IMR-90 (cell line): ENCODE measurements around the gene WDR27. TPM values are rescaled to one million over a fixed set of nuclear protein-coding genes. Genes with fewer than 3 reads are reported as not detected.

Experiments
- ATAC-seq: fragments of 200-7000 bp; cut with Tn5 transposase; 2 replicates; pipeline ENCODE4 v1.9.1; 2020; ENCODE audit warnings: low read depth, mild to moderate bottlenecking, moderate library complexity
- BruUV-seq: library from RNA; stranded (reverse); fragments of 400-500 nt; replicated peaks from 2 replicates; lab custom pipeline; 2021; lab: Mats Ljungman, UMichigan
- CTCF ChIA-PET: fragments of 300-600 bp; formaldehyde crosslinking; extraction: SDS; loops from one replicate; lab custom pipeline; 2021; ENCODE audit warnings: antibody characterized with exemption; lab: Yijun Ruan, JAX
- POLR2A ChIA-PET: fragments of 300-600 bp; sonication (Branson Sonifier 250); formaldehyde crosslinking; loops from one replicate; lab custom pipeline; 2022; ENCODE audit warnings: antibody characterized with exemption; ENCODE audit not compliant: unreplicated experiment; lab: Charles Lee
- DNase-seq: peaks from one replicate; pipeline ENCODE4 v3.0.0; 2013
- H2AFZ ChIP-seq: replicated peaks from 2 replicates; pipeline ENCODE3; 2013; ENCODE audit warnings: low read length, mild to moderate bottlenecking; ENCODE audit not compliant: poor library complexity
- H2AK5ac ChIP-seq: 2 replicates; pipeline ENCODE4 v1.6.1; 2013; ENCODE audit warnings: low read depth, low read length, inconsistent platforms
- H2AK9ac ChIP-seq: replicated peaks from 2 replicates; pipeline ENCODE3; 2013; ENCODE audit warnings: mild to moderate bottlenecking, low read depth, low read length, moderate library complexity; ENCODE audit not compliant: poor library complexity
- H2BK120ac ChIP-seq: 2 replicates; pipeline ENCODE4 v1.6.1; 2013; ENCODE audit warnings: low read depth, low read length, inconsistent platforms
- H2BK15ac ChIP-seq: 3 replicates; pipeline ENCODE4 v1.6.1; 2013; ENCODE audit warnings: low read depth, low read length, inconsistent platforms
- H2BK20ac ChIP-seq: 2 replicates; pipeline ENCODE4 v1.6.1; 2013; ENCODE audit warnings: low read depth, mild to moderate bottlenecking, inconsistent platforms, low read length, moderate library complexity
- H2BK5ac ChIP-seq: 2 replicates; pipeline ENCODE4 v1.6.1; 2013; ENCODE audit warnings: mild to moderate bottlenecking, low read depth, low read length, inconsistent platforms; ENCODE audit not compliant: poor library complexity, severe bottlenecking
- H3K14ac ChIP-seq: replicated peaks from 2 replicates; pipeline ENCODE4 v1.6.1; 2013; ENCODE audit warnings: low read depth, low read length, inconsistent platforms
- H3K18ac ChIP-seq: 2 replicates; pipeline ENCODE4 v1.6.1; 2013; ENCODE audit warnings: low read depth, low read length, control low read depth
- H3K23ac ChIP-seq: 2 replicates; pipeline ENCODE4 v1.6.1; 2013; ENCODE audit warnings: low read depth, low read length, inconsistent platforms
- H3K27ac ChIP-seq: 2 replicates; pipeline ENCODE4 v1.5.1; 2013; ENCODE audit warnings: mild to moderate bottlenecking, control low read depth, low read length; ENCODE audit not compliant: insufficient read depth
- H3K27me3 ChIP-seq: 2 replicates; pipeline ENCODE4 v1.6.1; 2013; ENCODE audit warnings: low read length; ENCODE audit not compliant: control insufficient read depth, insufficient read depth
- H3K36me3 ChIP-seq: 2 replicates; pipeline ENCODE4 v1.6.1; 2013; ENCODE audit warnings: low read length, mixed read lengths; ENCODE audit not compliant: control insufficient read depth, insufficient read depth
- H3K4ac ChIP-seq: 2 replicates; pipeline ENCODE4 v1.6.1; 2013; ENCODE audit warnings: low read depth, low read length, inconsistent platforms
- H3K4me1 ChIP-seq: 2 replicates; pipeline ENCODE4 v1.6.1; 2013; ENCODE audit warnings: low read length, mixed read lengths; ENCODE audit not compliant: control insufficient read depth, insufficient read depth
- H3K4me2 ChIP-seq: 2 replicates; pipeline ENCODE4 v1.6.1; 2013; ENCODE audit warnings: low read depth, mild to moderate bottlenecking, control low read depth, low read length, moderate library complexity
- H3K4me3 ChIP-seq: 2 replicates; pipeline ENCODE4 v1.5.1; 2013; ENCODE audit warnings: low read depth, mild to moderate bottlenecking, control low read depth, low read length, moderate library complexity; ENCODE audit not compliant: insufficient read depth
- H3K56ac ChIP-seq: 2 replicates; pipeline ENCODE4 v1.6.1; 2013; ENCODE audit warnings: low read length, inconsistent platforms; ENCODE audit not compliant: insufficient read depth; ENCODE audit errors: extremely low read depth
- H3K79me1 ChIP-seq, 2 experiments: 2 replicates each; pipeline ENCODE4 v1.6.1; 2013; ENCODE audit warnings: low read length in 2 of 2, inconsistent platforms in 1 of 2, low read depth in 1 of 2
- H3K9ac ChIP-seq: 2 replicates; pipeline ENCODE4 v1.6.1; 2013; ENCODE audit warnings: low read depth, low read length, control low read depth
- H3K9me1 ChIP-seq: 2 replicates; pipeline ENCODE4 v1.6.1; 2013; ENCODE audit warnings: low read length, inconsistent platforms; ENCODE audit not compliant: insufficient read depth
- H3K9me3 ChIP-seq: 2 replicates; pipeline ENCODE4 v1.6.1; 2013; ENCODE audit warnings: low read length; ENCODE audit not compliant: control insufficient read depth, insufficient read depth
- H4K20me1 ChIP-seq: 2 replicates; pipeline ENCODE4 v1.6.1; 2013; ENCODE audit warnings: low read length, inconsistent platforms; ENCODE audit not compliant: insufficient read depth
- H4K5ac ChIP-seq: 2 replicates; pipeline ENCODE4 v1.6.1; 2013; ENCODE audit warnings: mild to moderate bottlenecking, low read depth, low read length, control low read depth
- H4K8ac ChIP-seq, 2 experiments: 2 replicates each; pipeline ENCODE4 v1.6.1; 2013; ENCODE audit warnings: low read depth in 2 of 2, low read length in 2 of 2, control low read depth in 1 of 2, inconsistent platforms in 1 of 2
- H4K91ac ChIP-seq: 2 replicates; pipeline ENCODE4 v1.6.1; 2013; ENCODE audit warnings: low read depth, low read length, inconsistent platforms; ENCODE audit not compliant: insufficient read depth
- BHLHE40 ChIP-seq: fragments of 150-350 bp; IDR thresholded peaks from 2 replicates; pipeline ENCODE4 v1.6.1; 2016; ENCODE audit warnings: mild to moderate bottlenecking, low read depth, low read length
- CEBPB ChIP-seq: IDR thresholded peaks from 2 replicates; pipeline ENCODE4 v1.6.1; 2012; ENCODE audit warnings: low read depth, low read length, improper control_type of control experiment
- CHD1 ChIP-seq: IDR thresholded peaks from 2 replicates; pipeline ENCODE4 v1.6.1; 2012; ENCODE audit warnings: low read depth, low read length, improper control_type of control experiment
- FOS ChIP-seq: fragments of 150-350 bp; IDR thresholded peaks from 2 replicates; pipeline ENCODE4 v1.6.1; 2016; ENCODE audit warnings: low read depth, low read length
- MAFK ChIP-seq: IDR thresholded peaks from 2 replicates; pipeline ENCODE4 v1.6.1; 2012; ENCODE audit warnings: low read depth, low read length, improper control_type of control experiment
- MAZ ChIP-seq: IDR thresholded peaks from 2 replicates; pipeline ENCODE4 v1.6.1; 2012; ENCODE audit warnings: low read depth, mild to moderate bottlenecking, low read length, improper control_type of control experiment, moderate library complexity, borderline replicate concordance
- MXI1 ChIP-seq: IDR thresholded peaks from 2 replicates; pipeline ENCODE4 v1.6.1; 2012; ENCODE audit warnings: low read depth, mild to moderate bottlenecking, low read length, moderate library complexity, borderline replicate concordance
- NFE2L2 ChIP-seq: fragments of 150-350 bp; IDR thresholded peaks from 2 replicates; pipeline ENCODE4 v1.6.1; 2016; ENCODE audit warnings: low read depth, mild to moderate bottlenecking, low read length
- POLR2A ChIP-seq: IDR thresholded peaks from 2 replicates; pipeline ENCODE4 v1.6.1; 2012; ENCODE audit warnings: mild to moderate bottlenecking, low read depth, low read length
- RAD21 ChIP-seq: IDR thresholded peaks from 2 replicates; pipeline ENCODE4 v1.6.1; 2012; ENCODE audit warnings: low read length, improper control_type of control experiment
- RCOR1 ChIP-seq: IDR thresholded peaks from 2 replicates; pipeline ENCODE4 v1.6.1; 2012; ENCODE audit warnings: mild to moderate bottlenecking, low read length, improper control_type of control experiment; ENCODE audit not compliant: insufficient replicate concordance
- RFX5 ChIP-seq: IDR thresholded peaks from 2 replicates; pipeline ENCODE4 v1.8.0; 2012; ENCODE audit warnings: low read depth, mild to moderate bottlenecking, low read length, moderate library complexity
- SMC3 ChIP-seq: fragments of 150-350 bp; IDR thresholded peaks from 2 replicates; pipeline ENCODE4 v1.6.1; 2016; ENCODE audit warnings: low read depth, mild to moderate bottlenecking, antibody characterized with exemption, low read length, moderate library complexity
- WGBS, 2 experiments: methylation state at CpG; one replicate each; pipeline versions ENCODE4 v1.1.5 to v1.1.7; 2013; ENCODE audit warnings: missing lambda C conversion rate in 2 of 2; ENCODE audit not compliant: insufficient read length in 1 of 2; ENCODE audit errors: extremely low coverage in 2 of 2; 5-methylcytosine and 5-hydroxymethylcytosine counted together
- dilution Hi-C: fragments of 300-500 bp; cut with HindIII; formaldehyde crosslinking; loops from one replicate; pipeline ENCODE4 v1.14.3; 2018; ENCODE audit warnings: low sequenced_read_pairs; ENCODE audit not compliant: unreplicated experiment
- in situ Hi-C: fragments of 300-500 bp; cut with MboI; formaldehyde crosslinking; loops from 3 replicates; pipeline ENCODE4 v1.14.3; 2019; ENCODE audit warnings: low sequenced_read_pairs, inconsistent platforms, mixed read lengths
- intact Hi-C: fragments of 100-400 bp; cut with micrococcal nuclease; formaldehyde crosslinking; loops from 2 replicates; pipeline ENCODE4 v1.10.0; 2022
- polyA plus RNA-seq, 3 experiments: library from polyadenylated mRNA; depleted of rRNA; stranded (reverse); fragments of >200 nt; gene quantifications; 2 replicates each; pipeline ENCODE4 v1.2.3, GENCODE V29; 2012; ENCODE audit warnings: low replicate concordance in 1 of 3
- total RNA-seq: library from RNA; depleted of rRNA; stranded (reverse); fragments of >200 nt; gene quantifications from 2 replicates; pipeline ENCODE4 v1.2.3, GENCODE V29; 2012
- TF ChIP-seq, protein P1 (sequence below): fragments of 150-350 bp; IDR thresholded peaks from 2 replicates; pipeline ENCODE4 v1.6.1; 2016; ENCODE audit warnings: low read depth, mild to moderate bottlenecking, low read length, moderate library complexity, borderline replicate concordance
- TF ChIP-seq, protein P2 (sequence below): fragments of 150-350 bp; IDR thresholded peaks from 2 replicates; pipeline ENCODE4 v1.6.1; 2017; ENCODE audit warnings: mild to moderate bottlenecking, antibody characterized with exemption, low read length, low read depth
- TF ChIP-seq, protein P3 (sequence below): conservative IDR thresholded peaks from 2 replicates; pipeline ENCODE4 v1.5.1; 2012; ENCODE audit warnings: mild to moderate bottlenecking, low read depth, low read length, improper control_type of control experiment

The WDR27 gene
- total and polyA plus RNA-seq, 2 of the 4 experiments (the other 2 are of a cell fraction), result 7.0 to 18.5 TPM

DNA sequence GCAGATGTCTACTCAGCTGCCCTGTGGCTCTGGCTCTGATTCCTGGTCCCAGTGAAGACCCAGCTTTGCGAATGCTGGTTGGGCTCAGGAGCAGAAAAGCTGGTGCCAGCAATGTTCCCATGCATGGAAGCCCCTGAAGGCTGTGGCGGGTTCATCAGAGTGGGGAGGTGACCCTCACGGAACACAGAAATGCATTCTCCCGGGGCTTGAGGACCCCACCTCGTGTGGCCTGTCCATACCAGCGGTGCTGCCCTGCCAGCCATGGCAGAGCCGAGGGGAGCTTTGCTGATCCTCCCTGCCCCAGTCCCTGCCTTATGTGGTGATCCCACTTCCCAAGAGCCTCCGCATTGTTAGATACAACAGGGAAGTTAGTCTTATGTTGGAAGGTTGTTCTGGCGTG is 290.5 kb downstream of the WDR27 start:
- Histone ChIP-seq H2BK5ac (no peak overlapping the region), H3K9ac (no peak overlapping the region), H2AK9ac (no peak overlapping the region), H2BK20ac (no peak overlapping the region), H3K79me1 (no peaks in the 10 kb centered on the region), H2BK15ac (no peak overlapping the region), H4K5ac (no peak overlapping the region), H3K4me3 (no peak overlapping the region), H3K14ac (no peak overlapping the region), H3K4me2 (no peak overlapping the region), H2BK120ac (no peak overlapping the region), H4K20me1 (no peaks in the 10 kb centered on the region), H2AK5ac (no peak overlapping the region), H3K18ac (no peak overlapping the region), H4K91ac (no peak overlapping the region), H3K9me1 (no peaks in the 10 kb centered on the region), H3K27ac (no peak overlapping the region), H3K9me3 (peaks cover 10% of the 10 kb centered on the region), H3K56ac (no peak overlapping the region), H3K36me3 (no peaks in the 10 kb centered on the region), H4K8ac (no peak overlapping the region), H2AFZ (no peak overlapping the region), H3K23ac (no peak overlapping the region), H3K27me3 (no peaks in the 10 kb centered on the region), H3K4ac (no peak overlapping the region), H3K4me1 (no peaks in the 10 kb centered on the region)
- no CpG with 5 or more reads among the region's 9 CpGs for WGBS, 2 experiments
- DNase-seq (no peak), ATAC-seq (no peak)
- dilution Hi-C loops (no loop called here), in situ Hi-C loops (no loop called here), intact Hi-C loops (no loop called here)
- BruUV-seq, result no TSS peak
- POLR2A ChIA-PET, result no interaction called here
- CTCF ChIA-PET, result no interaction called here
- TF ChIP-seq FOS, result no peak
- TF ChIP-seq MXI1, result no peak
- no peak for TF ChIP-seq SMC3
- TF ChIP-seq, protein P1, sequence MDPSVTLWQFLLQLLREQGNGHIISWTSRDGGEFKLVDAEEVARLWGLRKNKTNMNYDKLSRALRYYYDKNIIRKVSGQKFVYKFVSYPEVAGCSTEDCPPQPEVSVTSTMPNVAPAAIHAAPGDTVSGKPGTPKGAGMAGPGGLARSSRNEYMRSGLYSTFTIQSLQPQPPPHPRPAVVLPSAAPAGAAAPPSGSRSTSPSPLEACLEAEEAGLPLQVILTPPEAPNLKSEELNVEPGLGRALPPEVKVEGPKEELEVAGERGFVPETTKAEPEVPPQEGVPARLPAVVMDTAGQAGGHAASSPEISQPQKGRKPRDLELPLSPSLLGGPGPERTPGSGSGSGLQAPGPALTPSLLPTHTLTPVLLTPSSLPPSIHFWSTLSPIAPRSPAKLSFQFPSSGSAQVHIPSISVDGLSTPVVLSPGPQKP, result no peak
- TF ChIP-seq NFE2L2, result no peak
- no peak for TF ChIP-seq CHD1
- no peak for TF ChIP-seq POLR2A
- TF ChIP-seq MAFK, result no peak
- no peak for TF ChIP-seq RAD21
- no peak for TF ChIP-seq RFX5
- TF ChIP-seq, protein P2, sequence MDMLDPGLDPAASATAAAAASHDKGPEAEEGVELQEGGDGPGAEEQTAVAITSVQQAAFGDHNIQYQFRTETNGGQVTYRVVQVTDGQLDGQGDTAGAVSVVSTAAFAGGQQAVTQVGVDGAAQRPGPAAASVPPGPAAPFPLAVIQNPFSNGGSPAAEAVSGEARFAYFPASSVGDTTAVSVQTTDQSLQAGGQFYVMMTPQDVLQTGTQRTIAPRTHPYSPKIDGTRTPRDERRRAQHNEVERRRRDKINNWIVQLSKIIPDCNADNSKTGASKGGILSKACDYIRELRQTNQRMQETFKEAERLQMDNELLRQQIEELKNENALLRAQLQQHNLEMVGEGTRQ, result no peak
- no peak for TF ChIP-seq BHLHE40
- no peak for TF ChIP-seq CEBPB
- TF ChIP-seq RCOR1, result no peak
- no peak for TF ChIP-seq MAZ
- TF ChIP-seq, protein P3, sequence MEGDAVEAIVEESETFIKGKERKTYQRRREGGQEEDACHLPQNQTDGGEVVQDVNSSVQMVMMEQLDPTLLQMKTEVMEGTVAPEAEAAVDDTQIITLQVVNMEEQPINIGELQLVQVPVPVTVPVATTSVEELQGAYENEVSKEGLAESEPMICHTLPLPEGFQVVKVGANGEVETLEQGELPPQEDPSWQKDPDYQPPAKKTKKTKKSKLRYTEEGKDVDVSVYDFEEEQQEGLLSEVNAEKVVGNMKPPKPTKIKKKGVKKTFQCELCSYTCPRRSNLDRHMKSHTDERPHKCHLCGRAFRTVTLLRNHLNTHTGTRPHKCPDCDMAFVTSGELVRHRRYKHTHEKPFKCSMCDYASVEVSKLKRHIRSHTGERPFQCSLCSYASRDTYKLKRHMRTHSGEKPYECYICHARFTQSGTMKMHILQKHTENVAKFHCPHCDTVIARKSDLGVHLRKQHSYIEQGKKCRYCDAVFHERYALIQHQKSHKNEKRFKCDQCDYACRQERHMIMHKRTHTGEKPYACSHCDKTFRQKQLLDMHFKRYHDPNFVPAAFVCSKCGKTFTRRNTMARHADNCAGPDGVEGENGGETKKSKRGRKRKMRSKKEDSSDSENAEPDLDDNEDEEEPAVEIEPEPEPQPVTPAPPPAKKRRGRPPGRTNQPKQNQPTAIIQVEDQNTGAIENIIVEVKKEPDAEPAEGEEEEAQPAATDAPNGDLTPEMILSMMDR, result no peak
